Measurements from ENCODE around the gene CRELD1.
"Not testable (repeated sequence)": the region's sequence is repeated elsewhere in the genome, so short reads cannot be mapped to it uniquely, and the experiment has no call there.

Gene CRELD1, protein sequence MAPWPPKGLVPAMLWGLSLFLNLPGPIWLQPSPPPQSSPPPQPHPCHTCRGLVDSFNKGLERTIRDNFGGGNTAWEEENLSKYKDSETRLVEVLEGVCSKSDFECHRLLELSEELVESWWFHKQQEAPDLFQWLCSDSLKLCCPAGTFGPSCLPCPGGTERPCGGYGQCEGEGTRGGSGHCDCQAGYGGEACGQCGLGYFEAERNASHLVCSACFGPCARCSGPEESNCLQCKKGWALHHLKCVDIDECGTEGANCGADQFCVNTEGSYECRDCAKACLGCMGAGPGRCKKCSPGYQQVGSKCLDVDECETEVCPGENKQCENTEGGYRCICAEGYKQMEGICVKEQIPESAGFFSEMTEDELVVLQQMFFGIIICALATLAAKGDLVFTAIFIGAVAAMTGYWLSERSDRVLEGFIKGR

DNA sequence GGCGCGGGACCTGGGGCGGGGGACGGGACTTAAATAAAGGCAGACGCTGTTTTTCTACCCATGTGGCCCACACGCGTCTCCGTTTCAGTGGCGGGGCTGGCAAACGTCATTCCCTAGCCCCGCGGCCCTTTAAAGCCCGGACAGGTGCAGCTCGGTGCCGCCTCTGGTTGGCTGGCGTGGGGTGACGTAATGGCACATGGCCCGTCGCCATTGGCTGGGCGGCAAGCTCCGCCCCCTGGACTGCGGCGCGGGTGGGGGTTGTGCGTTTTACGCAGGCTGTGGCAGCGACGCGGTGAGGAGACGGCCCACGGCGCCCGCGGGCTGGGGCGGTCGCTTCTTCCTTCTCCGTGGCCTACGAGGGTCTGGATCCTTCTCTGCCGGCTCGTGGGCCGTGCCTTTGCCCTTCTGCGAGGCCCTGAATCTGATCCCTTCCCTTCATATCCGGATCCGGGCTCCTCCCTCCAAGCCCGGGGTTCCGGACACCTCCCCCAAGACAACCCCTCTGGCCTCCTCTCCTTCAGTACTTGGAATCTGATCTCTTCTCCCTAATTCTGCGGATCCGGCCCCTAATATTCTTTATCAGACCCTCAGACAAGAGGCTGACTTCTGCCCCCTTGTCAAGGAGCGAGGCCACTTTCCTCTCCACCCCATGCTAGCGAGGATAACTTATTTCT lies at the start of gene CRELD1:
Gene CRELD1, plus strand, starts transcription at position 274 of the 674 bp plus-strand sequence. CDS start 605 bp downstream, outside the sequence.
- DNase-seq (ENCODE audit: low read depth), result peak; percentile 70

DNA sequence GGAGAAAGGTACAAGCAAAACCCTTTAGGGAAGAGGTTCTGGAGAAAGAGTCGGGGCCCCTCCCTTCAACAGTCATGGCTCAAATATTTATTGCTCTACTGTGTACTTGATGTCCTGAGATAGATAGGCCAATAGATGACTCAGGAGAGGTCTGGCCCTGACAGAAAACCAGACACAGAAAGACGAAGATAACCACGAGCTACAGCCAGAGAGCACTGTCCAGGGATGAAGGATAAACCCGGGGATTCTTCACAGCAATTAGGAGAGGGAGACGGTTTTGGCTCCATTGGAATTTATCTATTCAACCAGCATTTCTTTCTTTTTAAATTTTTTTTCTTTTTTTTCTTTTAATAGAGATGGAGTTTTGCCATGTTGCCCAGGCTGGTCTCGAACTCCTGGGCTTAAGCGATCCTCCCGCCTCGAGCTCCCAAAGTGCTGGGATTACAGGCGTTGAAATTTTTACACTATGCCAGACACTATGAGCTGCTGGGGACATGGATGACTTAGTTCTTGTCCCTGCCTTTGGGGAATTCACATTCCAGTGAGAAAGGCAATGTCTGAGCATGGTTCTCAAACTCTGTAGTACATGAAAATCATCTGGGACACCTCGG lies 49.0 kb upstream of the CRELD1 start:
- DNase-seq (ENCODE audit: low read depth), result peak; percentile 73

DNA sequence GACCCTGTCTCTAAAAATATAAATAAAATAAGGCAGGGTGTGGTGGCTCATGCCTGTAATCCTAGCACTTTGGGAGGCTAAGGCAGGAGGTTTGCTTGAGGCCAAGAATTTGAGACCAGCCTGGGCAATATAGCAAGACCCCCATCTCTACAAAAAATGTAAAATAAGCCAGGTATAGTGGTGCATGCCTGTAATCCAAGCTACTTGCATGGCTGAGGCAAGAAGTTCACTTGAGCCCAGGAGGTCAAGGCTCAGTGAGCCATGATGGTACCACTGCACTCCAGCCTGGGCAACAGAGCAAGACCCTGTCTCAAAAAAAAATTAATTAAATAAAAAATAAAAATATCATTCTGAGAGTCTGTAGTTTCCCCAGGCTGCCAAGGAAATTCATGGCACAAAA lies 47.3 kb upstream of the CRELD1 start:
- no peak for DNase-seq (ENCODE audit: low read depth)

DNA sequence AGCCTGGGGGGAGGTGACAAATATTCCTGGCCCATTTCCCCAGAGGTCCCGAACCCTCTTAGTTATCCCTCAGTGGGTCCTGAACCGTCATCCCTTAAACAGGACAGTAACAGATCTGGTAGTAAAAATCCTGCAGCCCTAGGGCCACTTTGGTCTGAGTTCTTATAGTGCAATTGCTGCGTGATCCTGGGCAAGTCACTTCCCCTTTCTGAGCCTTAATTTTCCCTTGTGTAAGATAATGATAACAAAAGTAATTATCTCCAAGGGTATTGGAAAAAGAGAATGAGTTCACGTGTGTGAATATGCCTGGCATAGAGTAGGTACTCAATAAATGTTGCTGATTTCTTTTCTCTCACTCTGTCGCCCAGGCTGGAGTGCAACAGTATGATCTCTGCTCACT lies 46.2 kb upstream of the CRELD1 start:
- DNase-seq (ENCODE audit: low read depth), result no peak

DNA sequence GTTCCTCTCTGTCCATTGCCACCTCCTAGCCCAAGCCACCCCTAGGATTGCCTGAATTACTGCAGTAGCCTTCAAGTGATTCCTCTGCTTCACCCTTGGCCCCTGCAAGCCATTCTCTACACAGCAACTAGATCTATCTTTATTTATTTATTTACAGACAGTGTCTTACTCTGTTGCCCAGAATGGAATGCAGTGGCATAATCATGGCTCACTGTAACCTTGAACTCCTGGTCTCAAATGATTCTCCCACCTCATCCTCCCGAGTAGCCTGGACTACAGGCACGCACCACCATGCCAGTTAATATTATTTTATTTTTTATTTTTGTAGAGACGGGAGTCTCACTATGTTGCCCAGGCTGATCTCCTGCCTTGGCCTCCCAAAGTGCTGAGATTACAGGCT lies 45.1 kb upstream of the CRELD1 start:
- no peak for DNase-seq (ENCODE audit: low read depth)

DNA sequence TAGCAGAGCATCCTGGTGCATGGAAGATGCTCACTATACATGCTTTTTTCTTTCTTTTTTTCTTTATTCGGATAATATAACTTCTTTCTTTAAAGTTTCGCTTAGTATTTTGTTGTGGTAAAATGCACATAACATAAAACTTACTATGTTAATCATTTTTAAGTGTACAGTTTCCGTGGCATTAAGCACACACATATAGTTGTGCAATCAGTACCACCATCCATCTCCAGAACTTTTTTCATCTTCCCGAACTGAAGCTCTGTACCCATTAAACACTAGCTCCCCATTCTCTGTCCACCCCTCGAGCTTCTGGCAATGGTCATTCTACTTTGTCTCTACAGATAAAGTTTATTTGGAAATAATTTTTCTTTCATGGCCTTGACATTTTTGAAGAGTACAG lies 44.2 kb upstream of the CRELD1 start:
- no peak for DNase-seq (ENCODE audit: low read depth)

DNA sequence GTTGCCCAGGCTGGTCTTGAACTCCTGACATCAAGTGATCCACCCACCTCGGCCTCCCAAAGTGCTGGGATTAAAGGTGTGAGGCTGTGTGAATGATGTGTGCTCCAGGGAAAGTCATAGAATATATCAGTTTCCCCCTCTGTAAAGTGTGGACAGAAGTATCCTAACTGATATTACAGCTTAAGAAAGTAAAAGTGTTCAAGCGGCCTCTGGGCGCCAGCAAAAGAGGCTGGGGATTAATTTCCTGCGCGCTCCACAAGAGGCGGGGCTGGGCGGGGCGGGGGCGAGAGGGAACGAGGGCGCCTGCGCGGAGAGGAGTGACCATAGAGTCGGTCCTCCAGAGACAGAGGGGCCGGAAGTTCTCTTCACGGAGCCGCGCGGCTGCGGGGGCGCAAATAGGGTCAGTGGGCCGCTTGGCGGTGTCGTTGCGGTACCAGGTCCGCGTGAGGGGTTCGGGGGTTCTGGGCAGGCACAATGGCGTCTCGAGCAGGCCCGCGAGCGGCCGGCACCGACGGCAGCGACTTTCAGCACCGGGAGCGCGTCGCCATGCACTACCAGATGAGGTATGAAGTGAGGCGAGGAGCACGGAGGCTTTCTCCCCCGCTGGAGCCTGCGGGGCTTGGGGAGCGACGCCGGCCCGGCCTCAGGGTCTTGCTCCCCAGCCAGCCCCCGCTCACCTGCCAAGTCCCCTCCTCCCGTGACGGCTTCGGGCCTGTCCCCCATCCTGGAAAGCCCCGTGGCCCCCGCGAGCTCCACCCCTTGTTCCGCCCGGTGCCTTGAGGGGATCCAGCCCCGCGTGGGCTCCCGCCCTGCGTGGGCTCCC lies 43.2 kb upstream of the CRELD1 start, which contains the start of gene JAGN1:
Gene JAGN1, plus strand, starts transcription at position 362 of the 823 bp plus-strand sequence. Its CDS starts 113 bp downstream, at position 475.
- DNase-seq (ENCODE audit: low read depth), result peak; percentile 45

DNA sequence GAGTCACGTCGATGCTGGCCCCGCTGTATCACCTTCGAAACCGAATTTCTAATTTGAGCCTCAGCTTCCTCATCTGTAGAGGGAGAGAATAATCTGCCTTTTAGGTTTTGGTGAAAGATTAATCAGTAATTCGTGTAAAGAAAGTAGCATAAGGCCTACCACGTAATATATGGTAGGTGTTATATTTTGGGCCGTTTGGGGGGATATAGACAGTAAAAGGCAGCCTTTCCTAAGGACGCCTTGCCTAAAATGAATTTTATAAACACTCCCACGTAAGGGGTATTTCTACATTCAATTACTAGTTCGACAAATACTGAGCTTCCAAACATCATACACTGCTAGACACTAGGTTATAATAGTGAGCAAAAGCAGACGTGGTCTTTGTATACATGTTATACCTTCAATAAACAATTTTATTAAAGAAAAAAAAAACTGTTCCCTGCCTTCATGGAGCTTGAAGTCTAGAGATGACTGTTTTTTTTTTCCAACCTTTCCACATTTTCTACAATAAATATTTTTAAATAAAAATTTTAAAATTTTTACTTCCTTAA lies 42.5 kb upstream of the CRELD1 start:
- DNase-seq (ENCODE audit: low read depth), result no peak

DNA sequence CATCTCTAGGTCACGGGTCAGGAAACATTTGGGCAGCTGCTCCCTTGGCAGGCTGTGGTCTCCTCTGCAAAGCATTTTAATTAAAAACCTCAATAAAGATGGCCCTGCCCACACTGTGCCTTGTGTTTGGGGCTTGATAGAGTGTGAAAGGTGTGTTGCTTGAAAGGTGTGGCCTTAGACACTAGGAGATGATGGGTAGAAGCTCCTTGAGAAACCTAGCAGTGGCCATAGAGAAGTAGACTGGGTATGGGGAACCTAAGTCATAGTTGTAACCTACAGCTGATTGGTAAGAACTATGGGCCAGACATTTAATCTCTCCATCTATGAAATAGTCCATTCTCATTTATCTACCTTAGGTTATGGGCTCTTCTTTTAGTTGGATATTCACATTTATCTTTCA lies 39.9 kb upstream of the CRELD1 start:
- DNase-seq (ENCODE audit: low read depth), result no peak

DNA sequence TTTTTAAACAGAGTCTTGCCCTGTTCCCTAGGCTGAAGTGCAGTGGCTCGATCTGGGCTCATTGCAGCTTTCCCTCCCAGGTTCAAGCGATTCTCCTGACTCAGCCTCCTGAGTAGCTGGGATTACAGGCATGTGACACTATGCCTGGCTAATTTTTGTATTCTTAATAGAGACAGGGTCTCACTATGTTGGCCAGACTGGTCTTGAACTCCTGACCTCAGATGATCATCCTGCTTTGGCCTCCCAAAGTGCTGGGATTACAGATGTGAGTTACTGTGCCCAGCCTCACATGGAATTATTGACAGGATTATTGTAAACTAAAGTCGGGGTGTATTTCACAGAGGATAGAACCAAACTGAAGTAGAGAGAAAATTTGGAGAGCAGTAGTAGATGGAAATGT lies 37.9 kb upstream of the CRELD1 start:
- DNase-seq (ENCODE audit: low read depth), result not testable (repeated sequence)

DNA sequence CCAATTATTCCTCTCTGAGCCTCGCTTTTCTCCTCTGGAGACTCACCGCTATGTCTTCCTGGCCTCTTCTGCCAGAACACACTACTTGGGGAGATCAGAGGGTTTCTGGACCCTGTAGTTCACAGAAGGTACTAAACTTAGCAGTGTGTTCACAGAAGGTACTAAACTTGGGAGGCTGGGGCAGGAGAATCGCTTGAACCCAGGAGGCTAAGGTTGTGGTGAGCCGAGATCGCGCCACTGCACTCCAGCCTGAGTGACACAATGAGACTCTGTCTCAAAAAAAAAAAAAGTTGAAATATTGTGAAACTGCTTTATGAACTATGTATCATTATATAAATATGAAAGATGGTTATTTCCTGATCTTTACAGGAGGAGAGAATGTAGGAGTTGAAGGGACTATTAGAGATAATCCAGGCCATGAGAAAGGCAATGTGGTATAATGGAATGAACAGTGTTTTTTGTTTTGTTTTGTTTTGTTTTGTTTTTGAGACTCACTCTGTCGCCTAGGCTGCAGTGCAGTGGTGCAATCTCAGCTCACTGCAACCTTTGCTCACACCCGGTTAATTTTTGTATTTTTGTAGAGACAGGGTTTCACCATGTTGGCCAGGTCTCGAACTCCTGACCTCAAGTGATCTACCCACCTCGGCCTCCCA lies 36.8 kb upstream of the CRELD1 start:
- not testable (repeated sequence) for DNase-seq (ENCODE audit: low read depth)

DNA sequence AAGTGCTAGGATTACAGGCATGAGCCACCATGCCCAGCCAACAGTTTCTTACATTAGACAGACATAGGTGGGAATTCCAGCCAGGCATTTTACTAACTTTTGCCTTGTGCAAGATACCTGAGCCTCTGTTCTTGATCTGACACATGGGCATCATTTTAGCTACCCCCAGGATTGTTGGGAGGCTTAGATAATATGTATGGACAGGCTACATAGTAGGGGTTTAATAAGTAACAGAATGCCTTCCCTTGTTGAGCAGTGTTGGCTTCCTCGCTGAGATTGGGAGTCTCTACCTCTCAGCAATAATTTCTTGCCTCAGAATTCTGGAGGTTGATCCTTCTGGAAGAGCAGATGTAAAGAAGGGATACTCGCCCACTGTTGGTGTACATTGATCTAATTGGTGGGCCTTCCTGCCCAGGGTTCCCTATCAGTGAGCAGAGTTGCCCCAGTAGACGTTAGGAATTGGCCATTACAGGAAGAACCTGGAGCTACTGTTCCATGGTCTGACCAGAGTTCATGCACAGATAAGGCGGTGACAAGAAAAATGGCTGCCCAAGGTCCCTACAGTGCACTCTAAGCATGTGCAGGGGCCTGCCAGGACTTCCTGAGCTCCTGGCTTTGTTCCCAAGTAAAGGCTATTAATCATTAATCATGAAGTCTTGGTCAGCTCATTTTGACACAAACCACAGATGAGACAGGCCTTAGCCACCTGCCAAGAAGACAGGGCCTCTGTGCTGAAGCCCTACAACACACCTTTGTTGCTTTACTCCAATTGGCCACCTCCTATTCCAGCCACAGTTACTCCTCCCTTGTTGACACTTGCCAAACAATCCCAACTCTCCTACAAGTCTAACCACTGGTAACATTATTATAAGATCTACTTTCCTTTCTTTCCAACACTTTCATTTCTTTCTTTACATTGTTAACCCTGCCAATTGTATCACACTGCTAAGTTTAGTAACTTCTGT lies 35.9 kb upstream of the CRELD1 start:
- no peak for DNase-seq (ENCODE audit: low read depth)

DNA sequence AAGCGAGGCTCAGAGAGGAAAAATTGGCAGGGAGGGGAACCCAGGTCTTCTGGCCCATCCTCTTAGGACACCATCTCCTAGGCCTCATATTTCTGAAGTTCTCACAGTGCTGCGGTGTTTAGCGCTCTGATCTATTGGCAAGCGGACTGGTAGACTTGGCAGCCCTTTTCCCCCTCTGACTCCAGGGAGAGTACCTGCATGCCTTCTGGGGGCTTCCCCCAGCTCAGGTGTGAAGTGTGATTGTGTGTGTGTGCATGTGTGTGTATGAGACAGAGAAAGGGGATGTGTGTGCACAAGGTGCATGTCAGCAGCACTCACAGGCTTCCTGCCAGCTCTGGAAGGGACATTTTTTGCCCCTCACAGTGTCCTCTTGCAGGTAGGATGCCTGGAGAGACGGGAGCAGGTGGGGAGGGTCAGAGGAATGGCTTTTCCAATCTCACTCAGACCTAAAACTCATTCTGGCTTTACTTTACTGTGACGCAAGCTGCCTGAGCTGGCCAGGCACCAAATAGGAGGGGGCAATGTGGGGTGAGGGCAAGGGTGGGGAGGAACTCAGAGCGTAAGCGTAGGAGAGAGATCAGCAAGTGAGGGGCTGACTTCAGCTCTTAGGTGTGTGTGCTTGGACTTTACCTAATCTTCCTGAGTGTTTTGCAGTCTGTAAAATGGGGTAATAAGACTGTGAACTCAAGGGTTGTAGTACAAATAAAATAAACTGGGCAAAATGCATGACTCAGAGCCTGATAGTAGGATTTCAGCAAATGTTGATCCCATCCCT lies 35.0 kb upstream of the CRELD1 start:
- no peak for DNase-seq (ENCODE audit: low read depth)

DNA sequence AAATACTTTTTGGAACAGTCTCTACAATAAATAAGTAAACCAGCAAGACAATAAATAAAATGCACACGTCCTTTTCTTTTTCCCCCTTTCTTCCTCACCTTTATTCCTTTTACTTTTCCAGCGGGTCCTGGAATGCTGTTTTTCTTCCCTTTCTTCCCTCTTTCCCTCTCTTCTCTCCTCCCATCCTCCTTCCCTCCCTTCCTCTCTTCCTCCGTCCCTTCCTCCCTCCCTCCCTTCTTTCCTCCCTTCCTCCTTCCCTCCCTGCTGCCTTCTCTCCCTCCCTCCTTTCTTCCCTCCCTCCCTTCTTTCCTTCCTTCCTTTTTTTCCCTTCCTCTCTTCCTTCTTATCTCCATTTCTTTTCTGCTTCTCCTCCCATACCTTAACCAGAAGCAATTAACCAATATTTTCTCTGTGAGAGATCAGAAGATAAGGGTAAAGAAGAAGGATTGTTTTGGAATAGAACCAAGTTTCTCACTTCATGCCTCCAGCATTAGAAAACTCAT lies 34.3 kb upstream of the CRELD1 start:
- no peak for DNase-seq (ENCODE audit: low read depth)

DNA sequence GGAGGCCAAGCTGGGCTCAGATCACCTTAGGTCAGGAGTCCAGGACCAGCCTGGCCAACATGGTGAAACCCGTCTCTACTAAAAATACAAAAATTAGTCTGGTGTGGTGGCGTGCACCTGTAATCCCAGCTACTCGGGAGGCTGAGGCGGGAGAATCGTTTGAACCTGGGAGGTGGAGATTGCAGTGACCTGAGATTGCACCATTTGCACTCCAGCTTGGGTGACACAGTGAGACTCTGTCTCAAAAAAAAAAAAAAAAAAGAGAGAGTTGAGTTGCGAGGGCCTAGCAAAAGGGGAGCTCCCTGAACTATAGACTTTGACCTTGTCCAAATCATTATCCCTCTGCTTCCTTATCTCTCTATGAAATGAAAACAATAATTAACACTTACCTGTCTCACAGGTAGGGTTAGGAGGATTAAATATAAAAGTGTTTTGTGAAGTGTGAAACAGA lies 32.6 kb upstream of the CRELD1 start:
- DNase-seq (ENCODE audit: low read depth), result not testable (repeated sequence)

DNA sequence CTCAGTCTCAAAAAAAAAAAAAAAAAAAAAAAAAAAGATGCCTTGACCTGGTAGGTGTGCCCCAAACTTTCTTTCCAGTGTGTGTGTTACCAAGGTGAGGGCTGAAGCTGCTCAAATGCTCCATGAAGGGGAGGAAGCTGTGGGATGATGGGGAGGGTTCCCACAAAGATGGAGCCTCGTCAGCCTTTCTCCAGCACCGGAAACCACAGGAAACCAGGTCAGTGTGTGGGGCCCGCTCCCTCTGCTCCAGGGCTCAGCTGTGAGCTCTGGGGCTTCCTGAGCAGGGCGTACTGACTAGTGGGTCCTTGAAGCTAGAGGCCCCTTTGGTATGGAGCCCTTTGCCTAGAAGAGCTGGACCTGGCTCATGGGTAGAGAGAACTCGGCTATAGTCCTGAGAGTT lies 31.7 kb upstream of the CRELD1 start:
- DNase-seq (ENCODE audit: low read depth), result no peak

DNA sequence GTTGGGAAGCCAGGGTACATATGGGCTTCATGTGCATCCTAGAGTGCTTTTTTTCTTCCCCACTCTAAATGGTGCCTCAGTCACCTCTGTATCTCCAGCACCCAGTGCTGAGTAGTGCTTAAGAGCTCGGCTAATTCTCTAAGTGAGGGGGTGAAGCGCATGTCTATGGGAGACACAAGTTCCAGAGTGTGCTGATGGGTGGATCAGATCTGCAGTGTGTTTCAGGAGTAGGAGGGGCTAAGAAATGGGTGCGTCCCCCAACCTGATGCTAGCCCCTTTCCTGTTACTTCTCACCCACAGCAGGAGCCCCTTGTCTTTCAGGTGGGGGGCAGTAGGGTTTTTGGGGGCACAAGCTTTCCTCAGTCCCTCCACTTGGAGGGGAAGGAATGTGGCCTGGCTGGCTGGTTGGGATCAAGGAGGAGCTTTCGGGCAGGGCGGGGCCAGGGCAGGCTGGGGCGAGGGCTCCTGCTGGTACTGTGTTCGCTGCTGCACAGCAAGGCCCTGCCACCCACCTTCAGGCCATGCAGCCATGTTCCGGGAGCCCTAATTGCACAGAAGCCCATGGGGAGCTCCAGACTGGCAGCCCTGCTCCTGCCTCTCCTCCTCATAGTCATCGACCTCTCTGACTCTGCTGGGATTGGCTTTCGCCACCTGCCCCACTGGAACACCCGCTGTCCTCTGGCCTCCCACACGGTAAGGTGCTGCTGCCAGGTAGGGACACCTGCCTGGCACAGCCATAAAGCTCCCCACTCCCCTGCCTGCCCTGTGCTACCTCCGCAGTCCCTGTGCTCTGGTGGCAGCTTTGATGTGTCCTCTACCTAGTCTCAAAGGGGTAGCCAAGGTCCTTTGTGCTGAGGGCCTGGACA lies 31.0 kb upstream of the CRELD1 start, which contains the start of gene IL17RE:
Gene IL17RE, plus strand, starts transcription at position 477 of the 866 bp plus-strand sequence. Its CDS starts 85 bp downstream, at position 562.
- DNase-seq (ENCODE audit: low read depth), result no peak

DNA sequence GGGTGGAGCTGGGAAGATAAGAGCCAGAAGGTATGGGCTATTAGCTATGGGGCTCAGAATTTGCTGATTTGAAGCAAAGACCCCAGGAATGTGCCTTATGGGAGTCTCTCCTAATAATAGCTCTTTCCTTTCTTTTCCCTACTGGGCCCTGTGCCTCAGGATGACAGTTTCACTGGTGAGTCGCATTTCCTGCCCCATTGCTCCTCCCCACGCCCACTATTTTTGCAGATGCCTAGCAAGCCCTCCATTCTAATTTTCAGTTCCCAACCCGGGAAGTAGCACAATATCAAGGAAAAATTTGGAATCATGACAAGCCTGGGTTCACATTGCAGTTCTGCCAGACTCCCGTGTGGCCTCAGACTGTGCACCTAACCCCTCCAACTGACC lies 30.4 kb upstream of the CRELD1 start:
- no peak for DNase-seq (ENCODE audit: low read depth)
